Renal pelvis (tissue), 4 donors: ENCODE measurements around the gene MRPL28. TPM values are rescaled to one million over a fixed set of nuclear protein-coding genes. Genes with fewer than 3 reads are reported as not detected.

ENCODE experiments used
- DNase-seq: peaks from one replicate; pipeline ENCODE4 v3.0.0-alpha.2; 2013
- polyA plus RNA-seq, 3 donors: library from polyadenylated mRNA; unstranded; fragments of 120-200 nt; gene quantifications; one replicate each; pipeline ENCODE4 v1.2.1, GENCODE V29; 2013; ENCODE audit not compliant: insufficient read length in 3 of 3

Gene MRPL28
- polyA plus RNA-seq, 3 donors: 66.6 to 94.3 (median 88.1) TPM

- no peak for DNase-seq
Measured at GRCh38 chr16:376817-377418, 6.6 kb upstream of the MRPL28 start.

- DNase-seq: no peak
Measured at GRCh38 chr16:375927-376816, 5.8 kb upstream of the MRPL28 start.

- DNase-seq: no peak
Measured at GRCh38 chr16:375212-375611, 4.9 kb upstream of the MRPL28 start.

DNA sequence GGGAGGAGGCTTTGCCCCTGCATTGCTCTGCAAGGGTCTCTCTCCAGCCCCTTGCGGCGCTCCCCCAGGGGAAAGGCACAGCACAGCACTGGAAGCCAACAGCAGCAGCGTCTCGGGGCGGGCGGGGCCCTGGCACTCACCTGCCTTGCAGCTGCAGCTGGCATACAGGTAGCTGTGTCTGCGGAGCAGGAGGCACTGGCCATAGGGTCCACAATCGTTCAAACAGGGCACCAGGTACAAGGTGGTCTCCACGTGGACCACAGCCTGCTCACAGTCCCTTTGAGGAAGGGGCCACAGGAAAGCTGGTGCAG, 4.2 kb upstream of the MRPL28 start:
- no peak for DNase-seq

DNA sequence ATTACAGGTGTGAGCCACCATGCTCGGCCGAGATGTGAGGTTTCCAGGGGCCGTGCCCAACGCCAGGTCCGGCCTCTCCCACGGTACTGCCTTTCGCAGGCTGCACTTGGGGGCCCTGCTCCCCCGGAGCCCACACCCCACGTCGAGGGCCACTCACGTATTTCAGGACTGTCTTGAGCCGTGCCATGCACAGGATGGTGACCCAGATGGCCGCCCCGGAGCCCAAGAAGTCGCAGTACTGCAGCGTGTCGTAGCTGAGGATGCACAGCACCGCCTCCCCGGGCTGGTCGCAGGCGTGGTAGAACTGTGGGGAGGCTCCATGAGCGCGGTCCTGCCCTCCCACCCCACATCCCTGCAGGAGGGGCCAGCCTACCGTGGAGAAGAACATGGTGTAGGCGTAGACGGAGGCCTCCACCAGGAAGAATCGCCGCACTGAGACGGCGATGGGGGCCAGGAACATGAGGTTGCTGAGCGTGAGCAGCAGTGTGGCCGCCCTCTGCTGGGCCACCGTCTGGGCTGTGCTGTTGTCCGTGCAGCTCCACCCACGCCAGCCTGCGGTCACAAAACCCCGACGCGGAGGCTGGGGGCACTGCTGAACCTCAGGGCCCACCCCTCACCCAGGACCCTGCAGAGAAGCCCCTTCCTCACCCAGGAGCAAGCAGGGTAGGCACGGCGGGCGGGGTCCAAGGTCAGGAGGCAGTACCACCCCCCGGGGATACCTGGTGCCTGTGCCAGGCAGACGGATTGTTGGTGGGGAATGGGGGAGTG, 3.7 kb upstream of the MRPL28 start:
- DNase-seq: no peak

GRCh38 chr16:373020-373598, 2.8 kb upstream of the MRPL28 start:
- DNase-seq: no peak

- DNase-seq: no peak
Measured at GRCh38 chr16:372302-372983, 2.1 kb upstream of the MRPL28 start.

DNA sequence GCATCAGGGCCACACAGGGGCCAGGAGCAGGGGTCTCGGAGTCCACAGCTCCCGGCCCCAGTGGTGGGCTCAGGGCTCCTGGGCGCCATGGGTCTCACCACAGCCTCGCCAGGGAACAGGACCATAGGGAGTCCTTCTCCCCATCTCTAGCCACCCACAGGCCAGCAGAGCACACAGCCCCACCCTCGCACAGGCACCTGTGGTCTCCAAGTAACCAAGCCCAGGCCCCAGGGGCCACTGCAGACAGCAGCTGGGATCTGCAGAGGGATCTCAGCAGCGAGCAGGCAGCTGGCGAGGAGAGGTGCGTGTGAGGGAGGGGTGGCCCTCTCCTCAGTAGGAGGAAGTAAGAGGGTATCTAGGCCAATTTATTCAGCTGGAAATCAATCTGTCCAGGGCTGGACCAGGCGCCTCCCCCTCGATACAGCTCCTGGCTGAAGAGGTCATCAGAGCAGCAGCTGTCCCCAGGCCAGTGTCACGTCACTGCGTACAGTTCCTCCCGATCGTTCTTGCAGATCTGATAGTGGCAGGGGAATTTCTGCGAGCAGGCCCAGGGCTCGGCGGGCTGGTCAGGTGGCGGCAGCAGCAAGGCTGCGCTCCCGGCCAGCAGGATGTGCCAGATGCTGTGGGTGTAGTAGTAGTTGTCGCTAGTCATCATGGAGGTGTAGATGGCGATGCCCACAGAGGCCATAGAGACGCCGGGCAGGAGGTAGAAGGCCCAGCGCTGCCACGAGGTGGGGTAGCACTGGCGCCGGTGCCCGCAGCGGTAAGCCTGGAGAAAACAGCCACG, 1.4 kb upstream of the MRPL28 start:
- DNase-seq: no peak

GRCh38 chr16:370979-371514, 709 bp upstream of the MRPL28 start:
- DNase-seq: no peak

DNA sequence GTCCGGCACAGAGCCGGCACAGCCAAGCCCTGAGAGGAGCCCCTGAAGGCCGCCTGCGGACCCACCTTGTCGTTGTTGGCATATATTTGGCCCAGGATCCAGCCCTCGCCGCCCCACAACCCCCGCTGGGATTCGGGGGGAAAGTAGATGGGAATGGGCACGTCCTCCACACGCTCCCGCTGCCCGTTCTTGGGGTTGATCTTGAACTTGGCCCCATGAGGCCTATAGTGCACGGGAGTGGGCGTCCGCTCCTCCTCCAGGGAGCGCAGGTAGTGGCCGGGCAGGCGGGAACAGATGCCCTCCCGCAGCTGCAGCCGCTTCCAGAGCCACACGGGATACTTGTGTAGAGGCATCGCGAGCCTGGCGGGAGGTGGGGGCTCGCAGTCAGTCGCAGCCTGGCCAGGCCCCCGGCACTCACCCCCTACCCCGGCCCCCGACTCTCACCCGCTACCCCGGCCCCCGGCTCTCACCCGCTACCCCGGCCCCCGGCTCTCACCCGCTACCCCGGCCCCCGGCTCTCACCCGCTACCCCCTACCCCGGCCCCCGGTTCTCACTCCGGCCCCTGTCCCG, 387 bp downstream of the MRPL28 start:
- no peak for DNase-seq

- no peak for DNase-seq
Measured at GRCh38 chr16:369275-369865, 968 bp downstream of the MRPL28 start.

DNA sequence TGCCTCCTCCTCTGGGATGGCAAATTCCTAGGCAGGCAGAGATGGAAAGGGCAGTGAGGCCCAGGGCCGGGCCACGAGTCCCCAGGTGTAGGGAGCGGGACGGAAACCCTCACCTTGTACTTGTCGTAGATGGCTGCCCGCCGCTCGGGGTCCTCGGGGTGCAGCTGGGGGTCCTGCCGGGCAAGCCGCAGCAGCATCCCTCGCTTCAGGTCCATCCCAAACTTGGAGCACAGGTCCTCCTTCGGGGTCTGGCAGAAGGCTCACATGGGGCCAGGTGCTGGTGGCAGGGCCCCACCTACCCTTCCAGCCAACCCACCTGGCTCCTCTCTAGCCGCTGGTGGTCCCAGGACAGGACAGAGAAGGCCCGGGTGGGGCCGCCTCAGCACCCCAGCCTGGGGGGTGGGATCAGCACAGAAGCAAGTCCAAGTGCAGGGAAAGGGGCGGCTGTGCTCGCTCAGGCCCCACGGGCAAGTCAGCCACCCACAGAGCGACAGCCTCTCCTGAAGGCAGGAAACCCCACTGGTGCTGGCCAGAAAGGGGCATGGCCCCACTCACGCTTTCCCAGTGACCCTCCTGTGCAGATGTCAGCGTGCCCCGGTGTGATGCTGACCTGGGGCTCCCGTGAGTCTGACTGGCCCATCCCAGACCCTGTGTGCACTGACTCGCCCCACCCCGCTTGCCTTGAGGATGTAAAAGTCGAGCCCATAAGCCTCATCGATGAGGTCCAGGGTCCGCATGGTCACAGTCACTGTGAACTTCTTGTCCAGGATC, 1.8 kb downstream of the MRPL28 start:
- DNase-seq: no peak

GRCh38 chr16:367333-367903, 2.9 kb downstream of the MRPL28 start:
- no peak for DNase-seq

- no peak for DNase-seq
Measured at GRCh38 chr16:366476-366875, 3.9 kb downstream of the MRPL28 start.

- DNase-seq: no peak
Measured at GRCh38 chr16:364595-365491, 5.5 kb downstream of the MRPL28 start.

- DNase-seq: no peak
Measured at GRCh38 chr16:363766-364490, 6.4 kb downstream of the MRPL28 start.
